Neural progenitor cell (in vitro differentiated cells): ENCODE results near the gene PARP11.

Experiments used
- EZH2 ChIP-seq: fragments of 200-600 bp; sonication (generic); IDR thresholded peaks from 2 replicates; pipeline ENCODE4 v1.6.1; 2017; ENCODE audit warnings: antibody characterized with exemption, mild to moderate bottlenecking, moderate library complexity
- EZH2phosphoT487 ChIP-seq: fragments of 200-600 bp; sonication (generic); IDR thresholded peaks from 2 replicates; pipeline ENCODE4 v1.6.1; 2017; ENCODE audit warnings: antibody characterized with exemption
- TF ChIP-seq, protein P1 (sequence below): fragments of 200-600 bp; sonication (generic); IDR thresholded peaks from 2 replicates; pipeline ENCODE4 v1.5.1; 2017; ENCODE audit warnings: antibody characterized with exemption, mild to moderate bottlenecking

DNA sequence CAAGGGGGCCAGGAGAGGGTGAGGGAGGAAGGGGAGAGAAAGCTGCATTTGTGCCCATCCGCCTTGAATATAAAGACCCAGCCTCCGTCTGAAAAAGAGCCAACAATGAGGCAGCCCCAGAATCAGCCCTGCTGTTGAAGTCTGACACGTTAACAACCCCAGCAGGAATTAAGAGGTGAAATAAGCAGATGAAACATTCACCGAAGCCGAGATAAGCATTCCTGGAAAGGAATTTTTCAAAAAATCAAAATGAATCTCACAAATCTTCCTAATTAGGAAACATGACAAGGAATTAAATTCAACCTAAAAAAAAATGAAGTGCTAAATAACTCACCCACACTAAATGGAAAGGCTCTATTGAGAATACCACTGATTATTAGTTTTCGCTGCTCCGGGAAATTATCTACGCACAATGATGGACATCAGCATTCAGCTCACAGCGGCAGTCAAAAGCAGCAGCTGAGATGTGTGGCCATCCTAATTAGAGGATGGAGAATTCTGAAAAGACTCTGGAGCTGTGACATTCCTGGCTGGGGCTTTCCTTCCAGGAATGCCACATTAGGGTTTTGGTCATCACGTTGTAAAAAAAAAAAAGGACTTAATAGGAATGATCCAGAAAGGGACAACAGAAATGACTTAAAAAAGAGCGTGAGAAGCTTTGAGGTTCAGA lies 8.2 kb upstream of the PARP11 start:
- TF ChIP-seq, protein P1, sequence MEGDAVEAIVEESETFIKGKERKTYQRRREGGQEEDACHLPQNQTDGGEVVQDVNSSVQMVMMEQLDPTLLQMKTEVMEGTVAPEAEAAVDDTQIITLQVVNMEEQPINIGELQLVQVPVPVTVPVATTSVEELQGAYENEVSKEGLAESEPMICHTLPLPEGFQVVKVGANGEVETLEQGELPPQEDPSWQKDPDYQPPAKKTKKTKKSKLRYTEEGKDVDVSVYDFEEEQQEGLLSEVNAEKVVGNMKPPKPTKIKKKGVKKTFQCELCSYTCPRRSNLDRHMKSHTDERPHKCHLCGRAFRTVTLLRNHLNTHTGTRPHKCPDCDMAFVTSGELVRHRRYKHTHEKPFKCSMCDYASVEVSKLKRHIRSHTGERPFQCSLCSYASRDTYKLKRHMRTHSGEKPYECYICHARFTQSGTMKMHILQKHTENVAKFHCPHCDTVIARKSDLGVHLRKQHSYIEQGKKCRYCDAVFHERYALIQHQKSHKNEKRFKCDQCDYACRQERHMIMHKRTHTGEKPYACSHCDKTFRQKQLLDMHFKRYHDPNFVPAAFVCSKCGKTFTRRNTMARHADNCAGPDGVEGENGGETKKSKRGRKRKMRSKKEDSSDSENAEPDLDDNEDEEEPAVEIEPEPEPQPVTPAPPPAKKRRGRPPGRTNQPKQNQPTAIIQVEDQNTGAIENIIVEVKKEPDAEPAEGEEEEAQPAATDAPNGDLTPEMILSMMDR, result no peak
- no peak for TF ChIP-seq EZH2phosphoT487
- no peak for TF ChIP-seq EZH2
